K562 (cell line): ENCODE measurements around the gene HEPACAM2. TPM values are rescaled to one million over a fixed set of nuclear protein-coding genes. Genes with fewer than 3 reads are reported as not detected.
A peak's percentile ranks its signal among the peaks of the same experiment; 100 is the strongest.

Source experiments
- CBX1 ChIP-seq: sonication (generic); IDR thresholded peaks from 2 replicates; pipeline ENCODE4 v1.6.1; 2016; ENCODE audit warnings: antibody characterized with exemption, low read depth, mild to moderate bottlenecking
- COPS2 ChIP-seq: fragments of 450-650 bp; conservative IDR thresholded peaks from 2 replicates; pipeline ENCODE4 v1.6.1; 2016; ENCODE audit warnings: mild to moderate bottlenecking, moderate library complexity
- GABPB2 ChIP-seq: fragments of 250-450 bp; sonication (Bioruptor Pico); conservative IDR thresholded peaks from 2 replicates; pipeline ENCODE4 v1.5.1; 2021; ENCODE audit warnings: mild to moderate bottlenecking
- GTF2A2 ChIP-seq: IDR thresholded peaks from 2 replicates; pipeline ENCODE4 v1.6.1; 2016; ENCODE audit warnings: mild to moderate bottlenecking, missing genetic modification characterization, missing compliant biosample characterization
- HBP1 ChIP-seq: fragments of 450-650 bp; formaldehyde crosslinking; IDR thresholded peaks from 2 replicates; pipeline ENCODE4 v1.4.0; 2022; ENCODE audit warnings: missing genetic modification characterization
- ILF3 ChIP-seq: fragments of 450-650 bp; IDR thresholded peaks from 2 replicates; pipeline ENCODE4 v1.6.1; 2018; ENCODE audit warnings: antibody characterized with exemption, mild to moderate bottlenecking, moderate library complexity, borderline replicate concordance
- LCOR ChIP-seq: sonication (generic); formaldehyde crosslinking; IDR thresholded peaks from 2 replicates; pipeline ENCODE4 v1.8.0; 2022; ENCODE audit warnings: mild to moderate bottlenecking, missing genetic modification reagents
- MYNN ChIP-seq, 2 experiments: sonication (generic); formaldehyde crosslinking in 1 of 2; IDR thresholded peaks; 2 replicates each; pipeline versions ENCODE4 v1.5.0 to v1.6.1; 2016 to 2020; ENCODE audit warnings: antibody characterized with exemption in 1 of 2, missing genetic modification reagents in 1 of 2
- NCOA6 ChIP-seq: fragments of 450-650 bp; IDR thresholded peaks from 2 replicates; pipeline ENCODE4 v1.6.1; 2017; ENCODE audit warnings: mild to moderate bottlenecking
- NCOR1 ChIP-seq: fragments of 450-650 bp; IDR thresholded peaks from 2 replicates; pipeline ENCODE4 v1.6.1; 2016; ENCODE audit warnings: mild to moderate bottlenecking, moderate library complexity
- POLR2B ChIP-seq: fragments of 450-650 bp; IDR thresholded peaks from 2 replicates; pipeline ENCODE4 v1.6.1; 2018; ENCODE audit warnings: low read depth; ENCODE audit not compliant: partially characterized antibody
- PTBP1 ChIP-seq: fragments of 200-400 bp; formaldehyde crosslinking; IDR thresholded peaks from 2 replicates; pipeline ENCODE4 v1.6.1; 2017; ENCODE audit warnings: low read depth, low read length
- RBM15 ChIP-seq: fragments of 200-400 bp; formaldehyde crosslinking; IDR thresholded peaks from 2 replicates; pipeline ENCODE4 v1.6.1; 2018; ENCODE audit warnings: mild to moderate bottlenecking, low read length, moderate library complexity; ENCODE audit not compliant: insufficient read depth
- SAP30 ChIP-seq: fragments of 200-600 bp; sonication (generic); IDR thresholded peaks from 2 replicates; pipeline ENCODE4 v1.6.1; 2012; ENCODE audit warnings: borderline replicate concordance, low read depth, mild to moderate bottlenecking, moderate library complexity, low read length, control low read depth, inconsistent platforms; ENCODE audit not compliant: insufficient read depth, poor library complexity, severe bottlenecking
- SMARCC2 ChIP-seq: fragments of 450-650 bp; IDR thresholded peaks from 2 replicates; pipeline ENCODE4 v1.6.1; 2017; ENCODE audit warnings: antibody characterized with exemption, moderate library complexity, mild to moderate bottlenecking, low read depth
- SOX6 ChIP-seq: fragments of 450-650 bp; IDR thresholded peaks from 2 replicates; pipeline ENCODE4 v1.6.1; 2014; ENCODE audit warnings: mild to moderate bottlenecking
- THRAP3 ChIP-seq: fragments of 450-650 bp; IDR thresholded peaks from 2 replicates; pipeline ENCODE4 v1.6.1; 2016; ENCODE audit warnings: mild to moderate bottlenecking, inconsistent platforms, borderline replicate concordance
- ZBTB7A ChIP-seq: IDR thresholded peaks from 2 replicates; pipeline ENCODE4 v1.6.1; 2011; ENCODE audit warnings: low read depth, mild to moderate bottlenecking, low read length, moderate library complexity, borderline replicate concordance; ENCODE audit not compliant: control insufficient read depth
- ZNF140 ChIP-seq: fragments of 250-450 bp; sonication (Bioruptor Pico); IDR thresholded peaks from 2 replicates; pipeline ENCODE4 v1.8.0; 2021; ENCODE audit warnings: moderate library complexity, mild to moderate bottlenecking, inconsistent platforms
- ZNF217 ChIP-seq: sonication (generic); formaldehyde crosslinking; IDR thresholded peaks from 2 replicates; pipeline ENCODE4 v1.8.0; 2022; ENCODE audit warnings: mild to moderate bottlenecking, missing genetic modification reagents
- ZNF551 ChIP-seq: fragments of 250-450 bp; sonication (Bioruptor Pico); IDR thresholded peaks from 2 replicates; pipeline ENCODE4 v1.5.0; 2021; ENCODE audit warnings: mild to moderate bottlenecking, moderate library complexity
- ZNF778 ChIP-seq: fragments of 450-650 bp; formaldehyde crosslinking; IDR thresholded peaks from 2 replicates; pipeline ENCODE4 v1.4.0; 2020; ENCODE audit warnings: mild to moderate bottlenecking, moderate library complexity
- ZSCAN29 ChIP-seq: fragments of 450-650 bp; IDR thresholded peaks from 2 replicates; pipeline ENCODE4 v1.6.1; 2017
- ZZZ3 ChIP-seq: fragments of 450-650 bp; IDR thresholded peaks from 2 replicates; pipeline ENCODE4 v1.6.1; 2016; ENCODE audit warnings: antibody characterized with exemption, mild to moderate bottlenecking, moderate library complexity
- polyA plus RNA-seq, 8 experiments: library from polyadenylated mRNA; depleted of rRNA in 4 of 8; stranded (reverse) in 5 of 8; unstranded in 3 of 8; fragments of >200 nt; fragmentation: Nextera tagmentation in 2 of 8; fragmentation: Illumina TruSeq in 1 of 8; extraction: Ambion mirVana in 2 of 8; extraction: Trizol in 1 of 8; gene quantifications; 2 replicates each; pipeline versions ENCODE4 v1.2.1 to v1.2.3, GENCODE V29; 2011 to 2014; ENCODE audit warnings: inconsistent platforms in 1 of 8, missing spikeins in 1 of 8
- total RNA-seq, 7 experiments: library from RNA; depleted of rRNA in 6 of 7; stranded (reverse); fragments of >200 nt in 6 of 7; fragmentation: Illumina TruSeq in 2 of 7; extraction: Trizol in 2 of 7; gene quantifications; 2 replicates each; pipeline versions ENCODE4 v1.2.1 to v1.2.3, GENCODE V29; 2011 to 2021; ENCODE audit warnings: low replicate concordance in 1 of 7
- TF ChIP-seq, protein P1 (sequence below), 2 experiments: fragments of 450-650 bp; IDR thresholded peaks; 2 replicates each; pipeline ENCODE4 v1.6.1; 2018; ENCODE audit warnings: mild to moderate bottlenecking in 2 of 2, low read depth in 1 of 2; ENCODE audit not compliant: partially characterized antibody in 2 of 2

The HEPACAM2 gene
- total and polyA plus RNA-seq, 9 of the 15 experiments (the other 6 are each of a cell fraction or from before 2014, with no cell fraction given), result 2.0 to 6.5 (median 3.9) TPM

DNA sequence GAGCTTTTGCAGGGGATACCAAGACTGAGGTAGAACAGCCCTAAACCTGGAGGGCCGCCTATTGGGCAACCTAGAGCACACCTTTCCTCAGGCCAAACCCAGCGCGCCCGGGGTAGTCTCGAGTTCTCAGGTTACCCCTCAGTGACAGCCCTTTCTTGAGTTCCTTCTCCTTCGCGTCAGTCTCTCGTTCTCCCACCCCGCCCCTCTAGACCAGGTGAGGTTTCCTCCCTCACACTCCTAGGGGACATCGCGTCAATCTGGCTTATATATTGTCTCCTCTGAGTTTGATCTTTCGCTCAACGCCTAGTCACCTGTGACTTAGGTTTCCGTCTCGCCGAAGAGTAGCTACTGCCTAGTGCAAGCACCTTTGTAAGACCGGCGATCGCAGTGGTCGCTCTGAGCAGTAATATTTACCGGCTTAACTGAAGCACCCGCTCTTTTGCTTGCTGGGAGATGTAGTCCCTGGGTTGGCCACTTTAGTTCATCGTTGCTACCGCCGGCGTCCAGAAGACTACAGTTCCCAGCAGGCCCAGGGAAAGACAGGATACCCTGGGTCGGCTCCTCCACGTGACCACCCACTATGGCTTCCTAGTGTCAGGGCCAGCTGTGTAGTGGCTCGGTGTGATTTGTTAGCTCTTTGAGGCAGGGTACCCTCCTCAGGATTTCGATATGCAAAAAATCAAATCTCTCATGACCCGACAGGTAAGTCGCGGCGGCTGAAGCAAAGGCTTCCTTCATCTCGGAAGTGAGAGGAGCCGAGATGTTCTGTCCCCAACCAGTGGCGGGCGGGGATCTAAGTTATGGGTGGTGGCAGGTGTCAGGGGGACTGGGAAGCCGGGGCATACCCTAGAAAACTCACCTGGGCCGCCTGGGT is 5.8 kb upstream of the HEPACAM2 start, which contains the start of gene VPS50 (continued):
- no peak for TF ChIP-seq CBX1
- no peak for TF ChIP-seq ZBTB7A
- TF ChIP-seq NCOR1, result no peak
- 0 out of 2 replicates have a peak, but pooled peaks have one; percentile 37 for TF ChIP-seq GABPB2 (CRISPR knock-in tag)
- no peak for TF ChIP-seq HBP1 (CRISPR knock-in tag)
- TF ChIP-seq ZNF778 (CRISPR knock-in tag), result no peak
- no peak for TF ChIP-seq THRAP3
- no peak for TF ChIP-seq LCOR (CRISPR knock-in tag)
- no peak for TF ChIP-seq MYNN (IDR thresholded peaks at IDR 0.05)
- TF ChIP-seq MYNN (CRISPR knock-in tag; IDR thresholded peaks at IDR 0.05), result no peak
- TF ChIP-seq SMARCC2, result no peak
- TF ChIP-seq ZNF140 (CRISPR knock-in tag), result no peak
- peak; percentile 98 for TF ChIP-seq SAP30
- TF ChIP-seq GTF2A2, result no peak
- TF ChIP-seq ZSCAN29, result no peak
- no peak for TF ChIP-seq NCOA6
- no peak for TF ChIP-seq PTBP1
- TF ChIP-seq SOX6, result no peak
- TF ChIP-seq ZNF217 (CRISPR knock-in tag), result no peak
- TF ChIP-seq ZZZ3, result no peak
- peak; percentile 73 for TF ChIP-seq POLR2B
- TF ChIP-seq, protein P1, sequence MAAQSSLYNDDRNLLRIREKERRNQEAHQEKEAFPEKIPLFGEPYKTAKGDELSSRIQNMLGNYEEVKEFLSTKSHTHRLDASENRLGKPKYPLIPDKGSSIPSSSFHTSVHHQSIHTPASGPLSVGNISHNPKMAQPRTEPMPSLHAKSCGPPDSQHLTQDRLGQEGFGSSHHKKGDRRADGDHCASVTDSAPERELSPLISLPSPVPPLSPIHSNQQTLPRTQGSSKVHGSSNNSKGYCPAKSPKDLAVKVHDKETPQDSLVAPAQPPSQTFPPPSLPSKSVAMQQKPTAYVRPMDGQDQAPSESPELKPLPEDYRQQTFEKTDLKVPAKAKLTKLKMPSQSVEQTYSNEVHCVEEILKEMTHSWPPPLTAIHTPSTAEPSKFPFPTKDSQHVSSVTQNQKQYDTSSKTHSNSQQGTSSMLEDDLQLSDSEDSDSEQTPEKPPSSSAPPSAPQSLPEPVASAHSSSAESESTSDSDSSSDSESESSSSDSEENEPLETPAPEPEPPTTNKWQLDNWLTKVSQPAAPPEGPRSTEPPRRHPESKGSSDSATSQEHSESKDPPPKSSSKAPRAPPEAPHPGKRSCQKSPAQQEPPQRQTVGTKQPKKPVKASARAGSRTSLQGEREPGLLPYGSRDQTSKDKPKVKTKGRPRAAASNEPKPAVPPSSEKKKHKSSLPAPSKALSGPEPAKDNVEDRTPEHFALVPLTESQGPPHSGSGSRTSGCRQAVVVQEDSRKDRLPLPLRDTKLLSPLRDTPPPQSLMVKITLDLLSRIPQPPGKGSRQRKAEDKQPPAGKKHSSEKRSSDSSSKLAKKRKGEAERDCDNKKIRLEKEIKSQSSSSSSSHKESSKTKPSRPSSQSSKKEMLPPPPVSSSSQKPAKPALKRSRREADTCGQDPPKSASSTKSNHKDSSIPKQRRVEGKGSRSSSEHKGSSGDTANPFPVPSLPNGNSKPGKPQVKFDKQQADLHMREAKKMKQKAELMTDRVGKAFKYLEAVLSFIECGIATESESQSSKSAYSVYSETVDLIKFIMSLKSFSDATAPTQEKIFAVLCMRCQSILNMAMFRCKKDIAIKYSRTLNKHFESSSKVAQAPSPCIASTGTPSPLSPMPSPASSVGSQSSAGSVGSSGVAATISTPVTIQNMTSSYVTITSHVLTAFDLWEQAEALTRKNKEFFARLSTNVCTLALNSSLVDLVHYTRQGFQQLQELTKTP (IDR thresholded peaks at IDR 0.05; ENCODE audit: low read depth in 1 of 2, partially characterized antibody in 2 of 2), result peak; percentile 96 to 99
- TF ChIP-seq ILF3, result no peak
- TF ChIP-seq COPS2, result no peak
- TF ChIP-seq ZNF551 (CRISPR knock-in tag), result no peak
- no peak for TF ChIP-seq RBM15
